Measurements from ENCODE around the gene FGF1.

The FGF1 gene

DNA sequence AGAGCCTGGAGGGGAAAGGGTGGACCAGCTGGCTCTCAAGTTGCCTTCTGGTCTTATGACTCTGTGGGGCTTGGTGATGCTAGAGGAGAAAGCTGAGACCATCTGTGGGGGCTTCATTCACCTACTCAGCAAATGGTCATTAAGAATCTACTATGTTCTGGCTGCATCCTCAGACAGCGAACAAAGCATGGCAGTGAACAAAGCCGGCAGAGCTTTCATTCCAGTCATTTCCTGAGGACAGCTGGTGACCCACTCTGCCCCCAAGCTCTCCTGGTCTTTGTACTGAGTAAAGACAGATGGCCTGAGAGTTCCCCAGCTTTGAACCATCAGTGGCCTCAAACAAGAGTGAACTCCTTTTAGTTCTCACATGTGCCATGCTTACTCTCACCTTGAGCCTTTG lies 48.0 kb downstream of the FGF1 start:
- no peaks in the 10 kb centered on the region for H3K27me3 ChIP-seq
- TF ChIP-seq, protein P1, sequence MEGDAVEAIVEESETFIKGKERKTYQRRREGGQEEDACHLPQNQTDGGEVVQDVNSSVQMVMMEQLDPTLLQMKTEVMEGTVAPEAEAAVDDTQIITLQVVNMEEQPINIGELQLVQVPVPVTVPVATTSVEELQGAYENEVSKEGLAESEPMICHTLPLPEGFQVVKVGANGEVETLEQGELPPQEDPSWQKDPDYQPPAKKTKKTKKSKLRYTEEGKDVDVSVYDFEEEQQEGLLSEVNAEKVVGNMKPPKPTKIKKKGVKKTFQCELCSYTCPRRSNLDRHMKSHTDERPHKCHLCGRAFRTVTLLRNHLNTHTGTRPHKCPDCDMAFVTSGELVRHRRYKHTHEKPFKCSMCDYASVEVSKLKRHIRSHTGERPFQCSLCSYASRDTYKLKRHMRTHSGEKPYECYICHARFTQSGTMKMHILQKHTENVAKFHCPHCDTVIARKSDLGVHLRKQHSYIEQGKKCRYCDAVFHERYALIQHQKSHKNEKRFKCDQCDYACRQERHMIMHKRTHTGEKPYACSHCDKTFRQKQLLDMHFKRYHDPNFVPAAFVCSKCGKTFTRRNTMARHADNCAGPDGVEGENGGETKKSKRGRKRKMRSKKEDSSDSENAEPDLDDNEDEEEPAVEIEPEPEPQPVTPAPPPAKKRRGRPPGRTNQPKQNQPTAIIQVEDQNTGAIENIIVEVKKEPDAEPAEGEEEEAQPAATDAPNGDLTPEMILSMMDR (IDR thresholded peaks at IDR 0.05) = no peak
- no peak for DNase-seq
- H3K4me1 ChIP-seq = peaks cover 0 to 33% (median 0%) of the 10 kb centered on the region in 4 donors
- H3K9me3 ChIP-seq = no peaks in the 10 kb centered on the region
- no peak overlapping the region for H3K27ac ChIP-seq
- intact Hi-C loops (cut with DNase I; ENCODE audit: low total_unique reads) = no loop called here
- H3K4me3 ChIP-seq = no peak overlapping the region
- H3K36me3 ChIP-seq = no peaks in the 10 kb centered on the region

DNA sequence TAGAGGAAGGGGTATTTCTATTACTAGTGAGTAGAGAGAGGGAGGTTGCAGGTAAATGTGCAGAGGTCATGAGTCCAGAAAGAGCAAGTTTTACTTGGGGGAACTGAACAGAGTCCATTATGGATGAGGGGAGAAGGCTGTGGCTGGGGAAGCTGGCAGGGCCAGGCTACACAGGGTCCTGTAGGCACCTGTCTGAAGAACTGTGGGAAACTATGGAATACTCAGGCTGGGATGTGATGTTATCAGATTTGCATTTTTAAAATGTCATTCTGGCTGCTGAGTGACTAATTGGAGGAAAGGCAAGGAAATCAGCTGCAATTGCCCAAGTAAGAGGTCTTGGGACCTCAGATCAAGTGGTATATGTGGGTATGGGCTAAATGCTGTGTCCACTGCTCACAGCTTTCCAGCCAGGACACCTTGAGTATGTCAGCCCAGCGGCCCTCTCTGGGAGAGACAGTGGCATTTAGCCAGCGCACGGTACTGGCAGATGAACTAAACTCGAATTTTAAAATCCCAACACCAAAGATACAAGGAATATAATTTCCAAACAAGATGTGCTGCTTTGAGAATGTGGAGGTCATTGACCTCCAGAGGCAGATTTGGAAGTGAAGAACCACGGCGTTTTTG lies 49.1 kb downstream of the FGF1 start:
- TF ChIP-seq, protein P1 (IDR thresholded peaks at IDR 0.05) = no peak
- Histone ChIP-seq H3K4me3 (no peak overlapping the region), H3K27me3 (no peaks in the 10 kb centered on the region), H3K36me3 (no peaks in the 10 kb centered on the region), H3K4me1 (peaks cover 0 to 27% (median 0%) of the 10 kb centered on the region in 4 donors), H3K27ac (peak overlapping the region in 1 of 2 donors; percentile 51), H3K9me3 (no peaks in the 10 kb centered on the region)
- intact Hi-C loops (cut with DNase I; ENCODE audit: low total_unique reads) = no loop called here
- no peak for DNase-seq

DNA sequence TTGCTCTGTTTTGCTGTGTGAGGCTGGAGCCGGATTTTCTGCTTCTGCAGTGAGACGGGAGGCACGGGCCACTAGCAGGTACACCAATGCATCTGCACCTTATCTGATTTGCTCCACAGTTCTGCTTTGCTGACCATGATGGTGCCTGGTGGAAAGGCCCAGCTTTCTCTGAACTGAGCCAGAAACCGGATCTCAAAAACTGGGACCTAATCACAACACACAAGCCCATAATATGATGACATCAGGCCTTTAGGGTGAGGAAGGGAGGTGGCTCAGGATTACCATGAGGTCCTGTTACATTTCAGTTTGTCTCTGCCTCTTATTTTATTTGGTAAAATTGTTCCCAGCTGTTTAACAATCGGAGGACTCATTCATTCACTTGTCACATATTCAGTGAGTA lies 49.8 kb downstream of the FGF1 start:
- DNase-seq = no peak
- TF ChIP-seq, protein P1 (IDR thresholded peaks at IDR 0.05) = no peak

DNA sequence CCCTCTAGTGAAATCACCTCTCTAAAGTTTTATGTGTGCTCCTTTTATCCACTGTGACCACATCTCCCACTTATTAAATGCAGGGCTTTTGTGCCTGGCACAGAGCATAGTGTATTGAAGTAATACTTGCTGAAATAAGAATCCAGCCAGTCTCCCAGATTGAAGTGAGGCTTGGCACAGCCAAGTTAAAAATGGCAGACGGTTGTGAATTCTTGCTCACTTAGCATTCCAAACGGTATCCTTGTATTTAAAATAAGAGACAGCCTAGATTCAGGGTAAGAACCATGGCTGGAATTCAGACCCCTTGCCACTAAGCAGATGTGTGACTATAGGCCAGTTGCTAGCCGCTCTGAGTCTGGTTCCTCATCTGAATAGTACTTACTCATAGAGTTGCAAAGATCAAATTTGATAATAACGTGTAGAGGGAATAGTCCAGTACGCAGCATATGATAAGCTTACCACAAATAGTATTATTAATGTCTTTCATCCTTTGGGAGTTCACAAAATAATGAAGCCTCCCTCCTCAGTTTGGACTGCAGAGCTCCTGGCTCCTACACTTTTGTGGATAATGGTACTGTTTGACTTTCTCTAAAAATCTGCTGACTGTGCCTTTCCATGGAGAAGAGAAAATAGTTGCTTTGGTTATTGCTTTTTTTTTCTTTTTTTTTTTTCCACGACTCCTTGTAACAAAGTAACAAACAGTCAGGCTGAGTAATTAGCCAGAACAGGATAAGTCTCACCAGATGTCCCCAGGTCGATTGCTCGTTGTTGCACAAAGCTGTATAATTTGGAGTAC lies 51.5 kb downstream of the FGF1 start:
- no peak overlapping the region for H3K4me3 ChIP-seq
- H3K4me1 ChIP-seq = peaks cover 0 to 23% (median 0%) of the 10 kb centered on the region in 4 donors
- H3K36me3 ChIP-seq = no peaks in the 10 kb centered on the region
- no peak overlapping the region for H3K27ac ChIP-seq
- no peak for DNase-seq
- TF ChIP-seq, protein P1 (IDR thresholded peaks at IDR 0.05) = no peak
- no peaks in the 10 kb centered on the region for H3K27me3 ChIP-seq
- intact Hi-C loops (cut with DNase I; ENCODE audit: low total_unique reads) = no loop called here
- H3K9me3 ChIP-seq = no peaks in the 10 kb centered on the region

More for the DNA sequence above, 49.8 kb downstream of the FGF1 start:
- intact Hi-C loops (cut with DNase I; ENCODE audit: low total_unique reads) = no loop called here
- no peaks in the 10 kb centered on the region for H3K36me3 ChIP-seq
- no peaks in the 10 kb centered on the region for H3K9me3 ChIP-seq
- H3K4me1 ChIP-seq = peaks cover 0 to 23% (median 0%) of the 10 kb centered on the region in 4 donors
- no peaks in the 10 kb centered on the region for H3K27me3 ChIP-seq
- no peak overlapping the region for H3K4me3 ChIP-seq
- H3K27ac ChIP-seq = peak overlapping the region in 1 of 2 donors; percentile 51

DNA sequence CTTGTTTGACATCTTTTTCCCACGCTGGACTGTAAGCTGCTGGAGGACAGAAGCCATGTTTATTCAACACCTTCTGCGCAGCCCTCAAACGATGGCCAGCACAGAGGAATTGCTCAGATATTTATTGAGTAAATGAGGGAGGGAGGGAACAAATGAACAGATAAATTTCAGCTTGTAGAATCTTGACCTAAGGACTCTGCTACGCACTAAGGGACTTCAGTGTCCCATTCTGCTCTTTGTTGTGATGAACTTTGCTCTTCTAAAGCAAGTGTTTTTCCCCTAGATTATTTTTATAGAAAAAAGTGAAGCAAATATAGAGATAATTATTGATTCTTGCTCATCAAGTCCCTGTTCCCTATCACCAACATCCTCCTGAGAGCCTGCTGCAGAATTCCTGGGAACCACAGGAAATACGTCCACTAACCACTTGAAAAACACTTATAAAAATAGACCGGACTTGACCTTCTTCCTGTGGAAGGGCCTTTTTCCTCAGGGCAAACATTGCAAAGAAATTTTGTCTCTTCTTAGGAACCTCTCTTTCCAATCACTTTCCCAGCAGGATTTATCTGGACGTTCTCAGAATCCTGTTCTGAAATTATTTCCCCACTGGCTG lies 54.9 kb downstream of the FGF1 start:
- TF ChIP-seq, protein P1 (IDR thresholded peaks at IDR 0.05) = no peak
- no peak overlapping the region for H3K27ac ChIP-seq
- no peaks in the 10 kb centered on the region for H3K36me3 ChIP-seq
- H3K27me3 ChIP-seq = no peaks in the 10 kb centered on the region
- DNase-seq = no peak
- intact Hi-C loops (cut with DNase I; ENCODE audit: low total_unique reads) = no loop called here
- peaks cover 0 to 12% (median 3%) of the 10 kb centered on the region in 4 donors for H3K4me1 ChIP-seq
- H3K9me3 ChIP-seq = no peaks in the 10 kb centered on the region
- H3K4me3 ChIP-seq = no peak overlapping the region
